GM12801 (cell line): ENCODE measurements around the gene LDHD.

ENCODE experiments used
- TF ChIP-seq, protein P1 (sequence below): IDR thresholded peaks from one replicate; pipeline ENCODE4 v1.5.1; 2011; ENCODE audit warnings: control low read depth; ENCODE audit not compliant: insufficient read length; ENCODE audit errors: extremely low read depth

LDHD gene

DNA sequence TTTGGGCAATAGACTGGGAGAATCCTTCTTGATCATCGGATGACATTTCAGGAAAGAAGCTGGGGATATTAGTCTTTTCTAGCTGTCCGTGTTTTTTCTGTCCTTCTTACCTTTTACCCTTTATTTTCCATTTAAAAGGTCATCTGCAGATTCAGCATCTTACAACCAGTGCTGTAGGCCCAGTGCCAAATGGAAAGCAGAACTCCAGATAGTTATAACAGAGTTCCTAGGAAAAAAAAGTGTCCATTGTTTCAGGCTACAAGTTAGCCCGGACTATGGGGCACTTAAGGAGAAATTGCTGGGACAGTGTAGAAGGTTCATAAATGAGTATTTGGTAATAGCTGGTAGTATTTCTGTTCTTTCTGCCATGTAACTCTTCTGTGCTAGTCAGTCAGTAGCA lies 28.4 kb downstream of the LDHD start:
- TF ChIP-seq, protein P1, sequence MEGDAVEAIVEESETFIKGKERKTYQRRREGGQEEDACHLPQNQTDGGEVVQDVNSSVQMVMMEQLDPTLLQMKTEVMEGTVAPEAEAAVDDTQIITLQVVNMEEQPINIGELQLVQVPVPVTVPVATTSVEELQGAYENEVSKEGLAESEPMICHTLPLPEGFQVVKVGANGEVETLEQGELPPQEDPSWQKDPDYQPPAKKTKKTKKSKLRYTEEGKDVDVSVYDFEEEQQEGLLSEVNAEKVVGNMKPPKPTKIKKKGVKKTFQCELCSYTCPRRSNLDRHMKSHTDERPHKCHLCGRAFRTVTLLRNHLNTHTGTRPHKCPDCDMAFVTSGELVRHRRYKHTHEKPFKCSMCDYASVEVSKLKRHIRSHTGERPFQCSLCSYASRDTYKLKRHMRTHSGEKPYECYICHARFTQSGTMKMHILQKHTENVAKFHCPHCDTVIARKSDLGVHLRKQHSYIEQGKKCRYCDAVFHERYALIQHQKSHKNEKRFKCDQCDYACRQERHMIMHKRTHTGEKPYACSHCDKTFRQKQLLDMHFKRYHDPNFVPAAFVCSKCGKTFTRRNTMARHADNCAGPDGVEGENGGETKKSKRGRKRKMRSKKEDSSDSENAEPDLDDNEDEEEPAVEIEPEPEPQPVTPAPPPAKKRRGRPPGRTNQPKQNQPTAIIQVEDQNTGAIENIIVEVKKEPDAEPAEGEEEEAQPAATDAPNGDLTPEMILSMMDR, result no peak

- TF ChIP-seq, protein P1, result no peak
Observed at GRCh38 chr16:75087375-75087979, 29.1 kb downstream of the LDHD start.

- TF ChIP-seq, protein P1, result no peak
Observed at GRCh38 chr16:75086688-75087374, 29.7 kb downstream of the LDHD start.

DNA sequence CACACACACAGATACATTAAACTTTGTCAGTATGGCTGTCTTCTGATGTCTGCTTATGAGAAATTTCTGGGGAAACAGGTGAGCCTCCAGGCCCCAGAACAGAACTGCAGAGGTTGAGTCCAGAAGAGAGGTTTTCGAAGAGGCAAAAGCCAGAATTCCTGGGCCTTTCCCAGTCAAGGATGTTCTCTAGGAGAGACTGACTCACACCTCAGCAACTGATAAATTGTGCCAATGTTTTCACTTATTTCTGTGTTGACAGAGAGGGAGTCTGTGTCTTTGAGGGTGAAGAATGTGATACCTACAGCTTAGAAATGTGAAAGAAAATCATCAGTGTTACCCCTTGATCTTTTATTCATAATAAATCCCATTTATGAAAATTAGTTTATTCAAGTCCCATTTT lies 30.3 kb downstream of the LDHD start:
- TF ChIP-seq, protein P1, result no peak

- TF ChIP-seq, protein P1, result no peak
Observed at GRCh38 chr16:75085556-75085955, 31.0 kb downstream of the LDHD start.

DNA sequence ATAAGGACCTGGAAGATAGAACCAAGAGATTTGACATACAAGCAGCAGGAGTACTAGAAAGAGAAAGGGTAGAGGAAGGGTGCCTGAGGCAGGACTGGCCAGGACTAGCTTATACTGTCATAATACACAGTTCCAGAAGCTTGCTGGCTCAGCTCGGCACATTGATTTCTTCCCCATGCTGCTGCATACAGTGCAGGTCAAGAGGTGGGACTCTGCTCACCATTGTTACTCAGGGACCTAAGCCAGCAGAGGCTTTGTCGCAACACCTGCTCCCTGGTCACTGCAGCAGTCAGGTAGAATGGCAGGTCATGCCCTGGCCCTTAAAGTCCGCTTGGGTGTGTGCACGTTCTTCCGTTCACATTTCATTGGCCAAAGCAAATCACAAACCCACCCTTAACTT lies 32.8 kb downstream of the LDHD start:
- TF ChIP-seq, protein P1, result no peak

DNA sequence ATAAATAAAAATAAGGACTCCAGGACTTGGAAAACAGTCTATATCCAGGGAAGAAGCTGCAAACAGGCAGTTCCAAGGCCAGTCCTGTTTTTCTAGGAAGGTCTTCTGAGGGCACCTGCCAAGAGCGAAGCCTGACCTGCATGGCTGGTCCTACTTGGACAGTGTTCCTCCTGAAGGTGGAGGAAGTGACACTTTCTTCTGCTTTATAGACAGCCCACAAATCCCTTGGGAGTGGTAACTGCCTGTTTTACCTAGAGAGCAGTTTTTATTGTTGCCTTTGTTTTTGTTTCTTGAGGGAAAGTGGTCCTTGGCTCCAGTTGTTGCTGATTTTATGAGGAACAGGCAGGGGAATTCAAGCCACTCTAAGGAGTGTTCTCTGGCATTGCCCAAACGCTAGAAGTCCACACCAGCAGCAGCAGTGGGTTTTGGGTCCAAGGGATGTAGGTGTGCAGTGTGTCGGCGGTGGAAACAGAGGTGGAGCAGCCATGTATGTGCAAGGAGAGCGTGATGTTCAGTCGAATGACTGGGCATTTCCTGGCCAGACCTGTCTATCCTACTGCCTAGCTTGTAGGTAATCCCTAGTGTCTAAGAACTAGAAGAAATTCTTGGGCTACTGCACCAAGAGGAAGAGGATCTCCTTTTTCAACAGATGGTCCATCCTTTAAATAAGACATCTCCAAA lies 35.3 kb downstream of the LDHD start:
- TF ChIP-seq, protein P1, result no peak
